NOMO-1 treated with DMSO at 0.1 percent for 48 hours (cell line): ENCODE measurements around the gene LOXL1.
"Not testable (repeated sequence)": the region's sequence is repeated elsewhere in the genome, so short reads cannot be mapped to it uniquely, and the experiment has no call there.

Experiments used
- DNase-seq: peaks from one replicate; lab custom pipeline; 2025; ENCODE audit not compliant: unreplicated experiment; lab: John Stamatoyannopoulos, UW

LOXL1 gene

GRCh38 chr15:73951601-73952000 lies 25.3 kb downstream of the LOXL1 start:
- no peak for DNase-seq

- no peak for DNase-seq
These were observed 26.1 kb downstream of the LOXL1 start for GRCh38 chr15:73952171-73952912.

- DNase-seq: no peak
These were observed 26.9 kb downstream of the LOXL1 start for GRCh38 chr15:73952913-73953750.

GRCh38 chr15:73954188-73955145 lies 28.2 kb downstream of the LOXL1 start:
- no peak for DNase-seq

GRCh38 chr15:73955326-73955725 lies 29.1 kb downstream of the LOXL1 start:
- no peak for DNase-seq

- DNase-seq: no peak
These were observed 29.8 kb downstream of the LOXL1 start for GRCh38 chr15:73955861-73956742.

- no peak for DNase-seq
These were observed 30.5 kb downstream of the LOXL1 start for GRCh38 chr15:73956743-73957135.

- no peak for DNase-seq
These were observed 31.0 kb downstream of the LOXL1 start for GRCh38 chr15:73957276-73957675.

- no peak for DNase-seq
These were observed 31.5 kb downstream of the LOXL1 start for GRCh38 chr15:73957785-73958184.

- DNase-seq: peak; percentile 37
These were observed 32.8 kb downstream of the LOXL1 start for GRCh38 chr15:73959012-73959581.

- DNase-seq: no peak
These were observed 33.5 kb downstream of the LOXL1 start for GRCh38 chr15:73959801-73960200.

GRCh38 chr15:73960472-73961070 lies 34.3 kb downstream of the LOXL1 start:
- not testable (repeated sequence) for DNase-seq

- no peak for DNase-seq
These were observed 36.2 kb downstream of the LOXL1 start for GRCh38 chr15:73962433-73962832.

GRCh38 chr15:73964736-73965093 lies 38.5 kb downstream of the LOXL1 start:
- DNase-seq: peak; percentile 78

- DNase-seq: no peak
These were observed 39.0 kb downstream of the LOXL1 start for GRCh38 chr15:73965094-73965757.

GRCh38 chr15:73965758-73966113 lies 39.5 kb downstream of the LOXL1 start:
- DNase-seq: peak; percentile 8

- DNase-seq: no peak
These were observed 42.2 kb downstream of the LOXL1 start for GRCh38 chr15:73968461-73968860.

- DNase-seq: no peak
These were observed 43.0 kb downstream of the LOXL1 start for GRCh38 chr15:73969151-73969759.
